Measurements from ENCODE around the gene PDE8A.

- TF ChIP-seq MAFK (IDR thresholded peaks at IDR 0.05; ENCODE audit: low read depth, low read length) (no peak), CTCF (conservative IDR thresholded peaks at IDR 0.05; ENCODE audit: low read depth, low read length) (no peak), POLR2A (IDR thresholded peaks at IDR 0.05; ENCODE audit: low read depth, low read length) (no peak), FOS (IDR thresholded peaks at IDR 0.05; ENCODE audit: low read depth, low read length) (no peak), CEBPB (IDR thresholded peaks at IDR 0.05; ENCODE audit: low read depth, low read length) (no peak), MXI1 (IDR thresholded peaks at IDR 0.05; ENCODE audit: borderline replicate concordance, low read depth, low read length) (no peak)
Measured at GRCh38 chr15:85006201-85006600, 24.5 kb downstream of the PDE8A start.
